Natural killer cell treated with Interleukin-12 subunit alpha and Interleukin-12 subunit beta and Interleukin-15 and Interleukin-18, amount 100 ng/mL, for 72 hours (primary cell): Measurements from ENCODE around the gene GIMAP4. TPM values are rescaled to one million over a fixed set of nuclear protein-coding genes. Genes with fewer than 3 reads are reported as not detected.
"Not testable (repeated sequence)": the region's sequence is repeated elsewhere in the genome, so short reads cannot be mapped to it uniquely, and the experiment has no call there.

Experiments used
- ATAC-seq, 2 donors: fragments of 150-1000 bp; cut with Tn5 transposase in 1 of 2; sonication (Bioruptor Pico), chemical (Tn5 transposase) in 1 of 2; 2 replicates each; pipeline ENCODE4 v1.10.0; 2021
- DNase-seq: peaks from one replicate; pipeline ENCODE4 v3.0.0; 2022; ENCODE audit warnings: low spot score
- H3K27ac Mint-ChIP-seq, 2 donors: 1 replicate in 1 of 2; 2 replicates in 1 of 2; pipeline ENCODE4 v1.8.0; 2022; ENCODE audit warnings: mixed read lengths in 2 of 2, mild to moderate bottlenecking in 1 of 2, moderate library complexity in 1 of 2
- H3K27me3 Mint-ChIP-seq, 2 donors: 1 replicate in 1 of 2; 2 replicates in 1 of 2; pipeline ENCODE4 v1.8.0; 2022; ENCODE audit warnings: mixed read lengths in 2 of 2
- H3K36me3 Mint-ChIP-seq: one replicate; pipeline ENCODE4 v1.8.0; 2022; ENCODE audit warnings: mixed read lengths
- H3K4me1 Mint-ChIP-seq, 2 donors: 1 replicate in 1 of 2; 2 replicates in 1 of 2; pipeline ENCODE4 v1.8.0; 2022; ENCODE audit warnings: low read depth in 2 of 2, mixed read lengths in 2 of 2, mild to moderate bottlenecking in 1 of 2
- H3K4me3 Mint-ChIP-seq: one replicate; pipeline ENCODE4 v1.8.0; 2022; ENCODE audit warnings: mixed read lengths
- H3K9me3 Mint-ChIP-seq: 2 replicates; pipeline ENCODE4 v1.8.0; 2022; ENCODE audit warnings: mixed read lengths
- total RNA-seq, 2 donors: library from RNA; stranded (reverse); gene quantifications; one replicate each; pipeline ENCODE4 v1.2.3, GENCODE V29; 2022

Gene GIMAP4
- total RNA-seq, 2 donors from 2014 or later = 83.6 to 245 TPM

- H3K27ac Mint-ChIP-seq = peak overlapping the region; percentile 82 to 84
- peaks cover 18% of the 10 kb centered on the region for H3K9me3 Mint-ChIP-seq
- DNase-seq (no peak), ATAC-seq (no peak)
- H3K27me3 Mint-ChIP-seq = no peaks in the 10 kb centered on the region
- H3K4me3 Mint-ChIP-seq = no peak overlapping the region
- peaks cover 37% of the 10 kb centered on the region for H3K36me3 Mint-ChIP-seq
- peaks cover 32 to 41% of the 10 kb centered on the region in 2 donors for H3K4me1 Mint-ChIP-seq
Observed at GRCh38 chr7:150587551-150587950, 20.4 kb downstream of the GIMAP4 start.

- no peaks in the 10 kb centered on the region for H3K27me3 Mint-ChIP-seq
- peak overlapping the region; percentile 37 for H3K4me3 Mint-ChIP-seq
- peaks cover 50% of the 10 kb centered on the region for H3K36me3 Mint-ChIP-seq
- H3K9me3 Mint-ChIP-seq = peaks cover 24% of the 10 kb centered on the region
- ATAC-seq (peak in 1 of 2 donors; percentile 55), DNase-seq (no peak)
- H3K4me1 Mint-ChIP-seq = peaks cover 30 to 36% of the 10 kb centered on the region in 2 donors
- H3K27ac Mint-ChIP-seq = peak overlapping the region in 1 of 2 donors; percentile 80
Observed at GRCh38 chr7:150594805-150595204, 27.6 kb downstream of the GIMAP4 start.

DNA sequence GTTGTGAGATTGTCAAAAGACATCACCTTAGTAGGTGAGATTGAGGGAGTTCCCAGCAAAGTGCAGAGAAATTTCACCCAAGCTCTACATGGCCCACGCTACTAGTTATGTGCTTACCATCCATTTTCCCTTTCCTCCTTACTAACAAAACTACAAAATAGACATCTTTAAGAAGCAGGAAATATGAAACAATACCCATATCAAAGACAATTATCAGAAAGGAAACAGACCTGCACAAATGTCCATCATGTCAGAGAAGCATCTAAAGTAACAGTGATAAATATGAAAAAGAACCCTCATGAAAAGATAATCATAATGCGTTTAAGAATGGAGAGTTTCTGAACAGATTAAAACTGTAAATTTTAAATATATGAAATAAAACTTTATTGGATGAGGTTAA lies 28.2 kb downstream of the GIMAP4 start:
- H3K4me1 Mint-ChIP-seq = peaks cover 31 to 38% of the 10 kb centered on the region in 2 donors
- H3K36me3 Mint-ChIP-seq = peaks cover 52% of the 10 kb centered on the region
- DNase-seq (no peak), ATAC-seq (no peak)
- H3K9me3 Mint-ChIP-seq = peaks cover 28% of the 10 kb centered on the region
- H3K27me3 Mint-ChIP-seq = no peaks in the 10 kb centered on the region
- peak overlapping the region in 1 of 2 donors; percentile 80 for H3K27ac Mint-ChIP-seq
- H3K4me3 Mint-ChIP-seq = peak overlapping the region; percentile 37

DNA sequence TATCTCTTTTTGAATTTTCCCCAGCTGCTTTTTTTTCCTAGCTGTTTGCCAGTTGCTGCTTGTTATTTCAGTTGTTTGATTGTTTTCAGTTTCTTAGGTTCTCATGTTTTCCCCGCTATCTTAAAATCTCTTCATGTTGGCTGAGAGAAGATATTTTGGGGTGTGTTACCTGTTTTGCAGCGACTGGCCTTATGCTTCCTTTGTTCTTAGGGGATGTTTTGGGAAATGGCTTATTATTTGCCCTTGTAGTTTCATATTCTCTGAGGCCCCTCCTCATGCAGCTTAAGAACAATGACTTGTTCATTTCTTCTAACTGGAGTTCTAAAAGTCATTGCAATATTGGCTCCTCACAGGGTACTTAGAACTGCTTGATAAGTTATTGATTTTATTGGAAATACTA lies 36.4 kb downstream of the GIMAP4 start:
- Mint-ChIP-seq H3K36me3 (peaks cover 26% of the 10 kb centered on the region), H3K4me1 (peaks cover 22% of the 10 kb centered on the region in 2 donors)
- not testable (repeated sequence) for H3K27me3 Mint-ChIP-seq, H3K27ac Mint-ChIP-seq, H3K4me3 Mint-ChIP-seq, DNase-seq, ATAC-seq, H3K9me3 Mint-ChIP-seq

DNA sequence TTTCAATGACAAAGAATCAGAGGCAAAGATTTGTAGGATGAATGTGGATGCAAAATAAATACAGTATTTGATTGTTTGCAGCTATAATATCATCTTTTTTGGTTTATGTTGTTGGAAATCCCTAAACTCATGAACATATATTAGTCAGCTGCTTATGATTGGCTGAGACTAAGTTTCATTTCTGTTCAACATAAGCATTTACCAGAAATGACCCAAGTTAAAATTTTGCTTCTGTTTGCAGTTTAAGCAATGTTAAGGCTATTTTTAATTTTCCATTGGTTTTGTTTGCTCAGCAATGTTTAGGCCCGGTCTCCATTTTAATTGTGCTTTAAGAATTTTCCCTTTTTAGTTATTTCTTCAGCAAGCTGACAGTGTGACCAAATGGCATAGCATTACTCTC lies 43.0 kb downstream of the GIMAP4 start:
- H3K36me3 Mint-ChIP-seq = peaks cover 13% of the 10 kb centered on the region
- no peaks in the 10 kb centered on the region for H3K27me3 Mint-ChIP-seq
- no peak for DNase-seq
- peaks cover 43 to 49% of the 10 kb centered on the region in 2 donors for H3K4me1 Mint-ChIP-seq
- H3K9me3 Mint-ChIP-seq = peaks cover 10% of the 10 kb centered on the region
- peak overlapping the region; percentile 50 for H3K4me3 Mint-ChIP-seq
- peak overlapping the region; percentile 78 to 85 for H3K27ac Mint-ChIP-seq
- peak; percentile 43 for ATAC-seq

DNA sequence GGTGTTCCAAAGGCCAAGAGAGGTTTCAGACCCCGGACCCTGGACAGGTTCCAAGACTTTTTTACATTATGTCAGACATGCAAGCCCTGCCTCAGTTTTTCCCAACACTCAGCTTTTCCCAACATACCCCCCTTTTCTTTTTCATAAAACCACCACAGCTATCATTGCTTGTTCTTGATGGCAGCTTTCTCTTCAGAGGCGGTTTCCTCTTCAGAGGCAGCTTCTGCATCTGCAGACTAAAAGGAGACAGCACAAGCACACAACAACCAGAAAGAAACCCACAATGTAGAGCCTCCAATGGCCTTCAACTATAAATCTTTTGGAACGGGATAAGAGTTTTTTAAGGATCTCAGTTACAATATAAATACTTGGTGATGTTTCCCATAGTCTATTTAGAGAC lies 45.7 kb downstream of the GIMAP4 start:
- H3K9me3 Mint-ChIP-seq = peaks cover 10% of the 10 kb centered on the region
- no peak for DNase-seq
- peak overlapping the region in 1 of 2 donors; percentile 41 for H3K27ac Mint-ChIP-seq
- H3K4me1 Mint-ChIP-seq = peaks cover 38 to 40% of the 10 kb centered on the region in 2 donors
- H3K36me3 Mint-ChIP-seq = peaks cover 13% of the 10 kb centered on the region
- no peak overlapping the region for H3K4me3 Mint-ChIP-seq
- no peak for ATAC-seq
- H3K27me3 Mint-ChIP-seq = no peaks in the 10 kb centered on the region

DNA sequence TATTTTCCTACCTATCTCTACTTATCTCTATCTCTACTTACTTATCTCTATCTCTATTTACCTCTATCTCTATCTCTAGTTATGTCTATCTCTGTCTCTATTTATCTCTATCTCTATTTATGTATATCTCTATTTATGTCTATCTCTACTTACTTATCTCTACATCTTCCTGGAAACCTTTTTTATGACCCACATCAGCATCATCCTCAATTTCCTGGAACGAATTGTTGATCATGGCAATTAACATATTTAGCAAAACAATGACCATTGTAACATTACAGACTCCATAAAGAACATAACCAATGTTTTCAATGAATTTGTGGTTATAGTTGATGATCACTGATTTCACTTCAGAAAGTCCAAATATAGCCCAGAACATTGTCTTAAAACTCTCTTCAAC lies 46.7 kb downstream of the GIMAP4 start:
- peaks cover 10% of the 10 kb centered on the region for H3K9me3 Mint-ChIP-seq
- H3K4me1 Mint-ChIP-seq = peaks cover 30 to 32% of the 10 kb centered on the region in 2 donors
- H3K27ac Mint-ChIP-seq = peak overlapping the region in 1 of 2 donors; percentile 12
- H3K4me3 Mint-ChIP-seq = no peak overlapping the region
- H3K36me3 Mint-ChIP-seq = peaks cover 13% of the 10 kb centered on the region
- no peaks in the 10 kb centered on the region for H3K27me3 Mint-ChIP-seq
- ATAC-seq (no peak), DNase-seq (no peak)

DNA sequence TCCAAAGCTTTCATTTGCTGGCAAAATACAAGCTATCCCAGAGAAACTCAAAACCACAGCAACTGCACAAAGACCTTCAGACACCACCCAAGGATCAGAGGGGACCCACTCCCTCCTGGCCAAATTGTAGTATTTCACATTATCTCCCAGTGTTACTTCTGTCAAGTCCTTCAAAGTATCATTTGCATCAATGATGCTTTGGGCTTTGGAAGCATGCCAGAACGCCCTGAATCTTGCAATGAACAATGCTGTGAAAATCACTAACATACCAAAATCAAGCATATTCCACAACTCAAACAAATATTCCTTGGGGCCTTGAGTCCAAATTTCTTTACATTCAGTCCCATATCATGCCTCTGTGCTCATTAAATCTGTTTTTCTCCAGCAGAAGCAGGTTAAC lies 47.2 kb downstream of the GIMAP4 start:
- not testable (repeated sequence) for H3K4me3 Mint-ChIP-seq, ATAC-seq, H3K9me3 Mint-ChIP-seq, H3K27me3 Mint-ChIP-seq, DNase-seq
- peak overlapping the region; percentile 8 to 12 for H3K27ac Mint-ChIP-seq
- peaks cover 13% of the 10 kb centered on the region for H3K36me3 Mint-ChIP-seq
- peaks cover 30 to 32% of the 10 kb centered on the region in 2 donors for H3K4me1 Mint-ChIP-seq

DNA sequence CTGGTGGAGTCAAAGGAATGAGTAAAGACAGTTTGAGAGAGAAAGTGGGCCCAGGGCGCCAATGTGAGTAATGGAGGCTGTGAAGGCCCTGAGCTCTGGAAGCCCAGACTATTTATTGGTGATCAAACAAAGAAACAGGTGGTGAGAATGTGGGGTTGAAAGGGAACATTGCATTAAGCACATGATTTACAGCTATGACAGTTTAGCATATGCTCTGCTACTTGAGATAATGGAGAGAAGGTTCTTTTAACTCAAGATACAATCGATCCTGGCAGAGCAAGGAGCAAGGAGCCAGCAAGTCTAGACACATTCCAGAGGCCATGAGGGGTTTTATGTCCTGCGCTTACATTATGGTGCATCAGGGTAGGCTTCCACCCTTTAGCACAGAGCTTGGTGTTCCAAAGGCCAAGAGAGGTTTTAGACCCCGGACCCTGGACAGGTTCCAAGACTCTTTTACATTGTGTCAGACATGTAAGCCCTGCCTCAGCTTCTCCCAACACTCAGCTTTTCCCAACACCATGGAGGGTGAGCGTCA lies 48.1 kb downstream of the GIMAP4 start:
- not testable (repeated sequence) for H3K4me3 Mint-ChIP-seq, H3K27me3 Mint-ChIP-seq, ATAC-seq, DNase-seq, H3K9me3 Mint-ChIP-seq
- peaks cover 13% of the 10 kb centered on the region for H3K36me3 Mint-ChIP-seq
- H3K4me1 Mint-ChIP-seq = peaks cover 21 to 30% of the 10 kb centered on the region in 2 donors
- H3K27ac Mint-ChIP-seq = peak overlapping the region in 1 of 2 donors; percentile 12

DNA sequence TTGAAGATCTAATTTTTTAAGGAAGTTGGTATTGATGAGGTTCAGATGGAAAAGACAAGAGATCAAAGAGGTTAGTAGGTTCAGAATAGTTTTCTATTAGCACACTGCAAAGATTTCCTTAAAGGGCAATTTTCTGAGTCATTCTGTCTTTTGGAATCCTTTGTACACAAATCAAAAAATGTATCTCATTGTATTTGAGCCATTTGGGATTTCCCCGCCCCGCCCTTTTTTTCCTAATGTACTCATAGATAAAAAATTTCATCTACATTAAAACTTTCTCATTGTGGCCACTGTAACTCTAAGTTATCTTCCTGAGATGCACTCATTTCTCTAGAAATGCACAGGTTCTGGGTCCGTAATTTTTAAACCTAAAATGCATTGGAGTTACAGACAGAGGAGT lies 52.9 kb downstream of the GIMAP4 start:
- H3K36me3 Mint-ChIP-seq = peaks cover 1% of the 10 kb centered on the region
- no peak for DNase-seq
- no peak for ATAC-seq
- peaks cover 16 to 17% of the 10 kb centered on the region in 2 donors for H3K4me1 Mint-ChIP-seq
- H3K9me3 Mint-ChIP-seq = no peaks in the 10 kb centered on the region
- no peaks in the 10 kb centered on the region for H3K27me3 Mint-ChIP-seq
- no peak overlapping the region for H3K4me3 Mint-ChIP-seq
- H3K27ac Mint-ChIP-seq = peak overlapping the region in 1 of 2 donors; percentile 60

DNA sequence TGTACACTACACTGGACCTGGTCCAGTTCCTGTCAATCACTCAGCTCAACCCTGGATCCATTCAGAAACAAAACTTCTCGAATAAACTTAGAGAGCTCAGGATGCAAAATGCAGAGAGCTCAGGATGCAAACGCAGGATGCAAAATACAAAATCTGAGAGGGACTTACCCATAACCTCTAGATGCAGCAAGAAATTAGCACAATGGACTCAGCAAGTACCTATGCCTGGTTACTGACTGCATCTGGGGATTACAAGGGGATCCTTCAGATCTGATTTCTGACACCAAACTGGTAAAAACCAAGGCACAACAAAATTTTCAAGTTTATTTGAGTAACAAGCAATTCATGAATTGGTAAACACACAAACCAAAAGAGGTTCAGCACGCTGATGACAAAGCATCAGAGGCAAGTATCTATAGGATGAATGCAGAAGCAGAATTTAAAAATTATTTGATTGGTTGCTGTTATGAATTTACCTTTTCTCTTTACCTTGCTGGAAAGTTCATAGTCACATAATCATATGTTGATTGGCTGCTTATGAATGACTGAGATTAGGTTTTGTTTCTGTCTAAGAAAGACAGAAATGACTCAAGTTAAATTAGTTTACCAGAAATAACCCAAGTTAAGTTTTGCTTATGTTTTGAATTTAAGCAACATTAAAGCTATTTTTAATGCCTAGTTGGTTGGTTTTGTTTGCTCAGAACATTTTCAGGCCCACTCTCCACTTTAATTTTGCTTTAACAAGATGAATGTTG lies 53.6 kb downstream of the GIMAP4 start:
- H3K27me3 Mint-ChIP-seq = no peaks in the 10 kb centered on the region
- no peaks in the 10 kb centered on the region for H3K9me3 Mint-ChIP-seq
- H3K4me1 Mint-ChIP-seq = peaks cover 17 to 22% of the 10 kb centered on the region in 2 donors
- H3K27ac Mint-ChIP-seq = peak overlapping the region; percentile 60 to 64
- ATAC-seq (no peak), DNase-seq (no peak)
- peaks cover 8% of the 10 kb centered on the region for H3K36me3 Mint-ChIP-seq
- H3K4me3 Mint-ChIP-seq = peak overlapping the region; percentile 20

- H3K9me3 Mint-ChIP-seq = no peaks in the 10 kb centered on the region
- H3K27me3 Mint-ChIP-seq = no peaks in the 10 kb centered on the region
- DNase-seq = no peak
- peaks cover 22 to 23% of the 10 kb centered on the region in 2 donors for H3K4me1 Mint-ChIP-seq
- H3K36me3 Mint-ChIP-seq = peaks cover 10% of the 10 kb centered on the region
- peak overlapping the region; percentile 20 for H3K4me3 Mint-ChIP-seq
- peak overlapping the region; percentile 60 to 64 for H3K27ac Mint-ChIP-seq
- no peak for ATAC-seq
Observed at GRCh38 chr7:150621376-150621775, 54.2 kb downstream of the GIMAP4 start.
